ENCODE data around the gene ENKUR. TPM values are rescaled to one million over a fixed set of nuclear protein-coding genes. Genes with fewer than 3 reads are reported as not detected.
"Not testable (repeated sequence)": the region's sequence is repeated elsewhere in the genome, so short reads cannot be mapped to it uniquely, and the experiment has no call there.

The ENKUR gene
- total RNA-seq, 1 experiment from 2014 or later = not detected

DNA sequence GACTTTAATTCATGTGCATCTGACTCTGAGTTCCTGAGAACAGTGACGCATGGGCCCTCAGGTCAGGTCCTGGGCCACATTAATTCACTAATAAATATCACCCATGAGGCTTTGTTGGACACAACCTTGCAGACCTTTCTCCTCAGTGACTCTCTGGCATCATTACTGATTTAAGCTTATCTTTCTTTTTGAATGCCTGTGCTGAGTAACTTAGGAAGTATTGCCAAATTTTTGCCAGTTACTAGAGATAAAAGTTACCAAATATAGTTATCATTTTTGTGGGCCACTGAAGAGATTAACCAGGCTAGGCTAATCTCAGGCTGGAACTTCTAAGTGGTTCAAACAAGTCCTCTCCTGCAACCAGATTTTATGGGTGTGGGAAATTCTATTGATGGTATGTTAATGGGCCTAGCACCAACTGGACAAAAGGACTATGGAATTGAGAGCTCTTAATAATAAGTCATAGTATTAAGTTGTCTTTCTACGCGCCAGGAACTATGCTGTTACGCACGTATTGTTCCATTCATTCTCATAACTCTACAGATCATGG is 34.7 kb downstream of the ENKUR start:
- no peak for DNase-seq (ENCODE audit: low read depth in 1 of 2, low spot score in 2 of 2)

DNA sequence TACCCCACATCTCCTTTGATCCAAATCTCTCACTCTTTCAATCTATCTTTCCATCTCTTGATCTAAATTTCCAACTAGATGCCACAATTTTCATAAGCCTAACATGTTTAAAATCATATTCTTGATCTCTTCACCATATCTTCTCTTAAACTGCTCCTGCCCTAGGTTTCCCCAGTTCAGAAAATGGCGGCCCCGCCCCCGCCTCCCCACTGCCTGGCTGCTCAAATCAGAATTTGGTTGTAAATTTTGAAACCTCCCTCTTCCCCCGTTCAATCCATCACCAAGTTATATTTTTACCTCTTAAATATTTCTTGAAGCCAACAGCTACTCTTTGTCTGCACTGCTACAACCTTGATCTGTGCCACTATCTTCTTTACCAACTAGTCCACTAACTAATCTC is 36.3 kb downstream of the ENKUR start:
- no peaks in the 10 kb centered on the region for H3K9me3 ChIP-seq (replicated peaks)
- H3K27ac ChIP-seq = no peak overlapping the region
- H3K4me3 ChIP-seq = no peak overlapping the region
- no peak for DNase-seq (ENCODE audit: low read depth in 1 of 2, low spot score in 2 of 2)
- H3K36me3 ChIP-seq = no peaks in the 10 kb centered on the region
- H3K27me3 ChIP-seq (replicated peaks) = no peaks in the 10 kb centered on the region
- 0 out of 2 replicates have a peak, but pooled peaks cover 4% of the 10 kb centered on the region for H3K4me1 ChIP-seq (replicated peaks)

More for the DNA sequence above, 34.7 kb downstream of the ENKUR start:
- Histone ChIP-seq H3K4me3 (no peak overlapping the region), H3K36me3 (no peaks in the 10 kb centered on the region), H3K4me1 (replicated peaks) (no peaks in the 10 kb centered on the region), H3K27me3 (replicated peaks) (no peaks in the 10 kb centered on the region), H3K27ac (no peak overlapping the region), H3K9me3 (replicated peaks) (no peaks in the 10 kb centered on the region)

DNA sequence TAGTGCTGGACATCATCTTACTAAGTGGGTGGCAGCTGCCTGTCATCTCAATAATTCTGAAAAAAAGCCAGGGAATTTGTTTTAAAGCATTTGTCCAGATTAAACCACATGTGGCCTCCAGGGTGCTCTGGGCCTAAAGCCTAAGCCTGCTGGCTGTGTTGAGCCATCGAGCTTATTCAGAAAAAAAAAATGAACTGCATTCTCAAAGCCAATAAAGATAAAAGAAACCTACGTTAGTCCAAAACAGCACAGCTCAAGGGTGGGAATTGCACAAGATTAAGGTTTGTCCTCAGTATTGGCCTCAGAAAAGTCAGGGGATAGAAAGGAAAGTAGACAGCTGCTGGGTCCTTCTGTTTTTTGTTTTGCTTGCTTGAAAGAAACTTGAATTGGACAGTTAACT is 41.0 kb downstream of the ENKUR start:
- DNase-seq (ENCODE audit: low read depth in 1 of 2, low spot score in 2 of 2) = peak in 1 of 2 experiments; percentile 12
- Histone ChIP-seq H3K36me3 (no peaks in the 10 kb centered on the region), H3K4me3 (no peak overlapping the region), H3K27ac (no peak overlapping the region), H3K9me3 (replicated peaks) (no peaks in the 10 kb centered on the region), H3K4me1 (replicated peaks) (0 out of 2 replicates have a peak, but pooled peaks cover 4% of the 10 kb centered on the region), H3K27me3 (replicated peaks) (no peaks in the 10 kb centered on the region)

DNA sequence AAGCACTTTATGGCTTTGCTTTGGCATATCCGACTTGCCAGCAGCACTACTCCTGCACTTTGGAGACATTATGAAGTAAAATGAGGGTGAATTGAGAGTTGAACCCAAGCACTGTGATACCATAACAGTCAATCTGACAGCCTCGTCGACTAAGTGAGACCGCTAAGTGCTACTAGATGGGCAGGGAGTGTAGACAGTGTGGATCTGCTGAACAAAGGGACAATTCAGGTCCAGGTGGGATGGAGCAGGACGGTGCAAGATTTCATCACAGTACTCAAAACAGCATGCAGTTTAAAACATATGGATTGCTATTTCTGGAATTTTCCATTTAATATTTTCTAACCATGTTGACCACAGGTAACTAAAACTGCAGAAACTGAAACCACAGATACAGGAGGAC is 42.8 kb downstream of the ENKUR start:
- DNase-seq (ENCODE audit: low read depth in 1 of 2, low spot score in 2 of 2) = no peak
- no peaks in the 10 kb centered on the region for H3K9me3 ChIP-seq (replicated peaks)
- H3K36me3 ChIP-seq = no peaks in the 10 kb centered on the region
- 0 out of 2 replicates have a peak, but pooled peaks cover 4% of the 10 kb centered on the region for H3K4me1 ChIP-seq (replicated peaks)
- no peaks in the 10 kb centered on the region for H3K27me3 ChIP-seq (replicated peaks)
- no peak overlapping the region for H3K27ac ChIP-seq
- H3K4me3 ChIP-seq = no peak overlapping the region

DNA sequence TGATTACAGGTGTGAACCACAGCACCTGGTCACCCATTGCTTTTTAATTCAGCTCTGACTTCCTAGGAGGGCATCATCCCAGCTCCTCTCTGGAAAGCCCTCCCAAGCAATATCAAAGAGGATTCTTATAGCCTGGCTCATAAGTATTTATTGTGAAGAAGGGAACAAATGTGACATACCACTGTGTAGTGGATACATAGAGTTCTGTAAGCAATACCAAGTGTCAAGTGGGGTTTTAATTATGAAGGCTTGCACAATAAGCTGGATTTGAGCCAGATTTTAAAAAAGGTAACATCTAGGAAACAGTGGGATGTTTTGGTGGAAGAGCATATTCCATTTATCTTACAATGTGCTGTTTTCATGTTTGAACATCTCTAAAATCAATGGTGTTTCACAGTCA is 44.6 kb downstream of the ENKUR start:
- H3K9me3 ChIP-seq (replicated peaks) = no peaks in the 10 kb centered on the region
- no peak for DNase-seq (ENCODE audit: low read depth in 1 of 2, low spot score in 2 of 2)
- no peak overlapping the region for H3K4me3 ChIP-seq

DNA sequence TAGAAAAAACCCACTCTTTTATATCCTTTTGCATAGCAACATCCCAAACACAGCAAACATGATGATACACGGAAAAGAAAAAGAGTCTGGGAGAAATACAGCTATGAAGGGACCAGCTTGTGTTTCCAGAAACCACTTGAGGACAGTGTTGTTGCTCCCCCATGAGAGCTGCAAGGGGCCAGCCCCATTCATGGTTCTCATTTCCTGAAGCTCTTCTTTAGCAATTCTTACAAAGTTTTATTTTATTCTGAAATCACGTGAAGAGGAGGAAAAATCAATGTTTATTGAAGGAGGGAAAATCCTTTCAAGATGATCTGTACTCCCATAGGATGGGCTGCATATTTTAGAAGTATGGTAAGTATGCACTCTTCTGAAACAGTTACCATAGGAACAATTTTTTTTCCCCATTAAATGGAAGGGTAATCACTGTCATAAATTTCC is 46.1 kb downstream of the ENKUR start:
- Histone ChIP-seq H3K27me3 (replicated peaks) (no peaks in the 10 kb centered on the region), H3K4me1 (replicated peaks) (no peaks in the 10 kb centered on the region), H3K4me3 (no peak overlapping the region), H3K36me3 (no peaks in the 10 kb centered on the region), H3K27ac (no peak overlapping the region), H3K9me3 (replicated peaks) (no peaks in the 10 kb centered on the region)
- no peak for DNase-seq (ENCODE audit: low read depth in 1 of 2, low spot score in 2 of 2)

More for the DNA sequence above, 44.6 kb downstream of the ENKUR start:
- Histone ChIP-seq H3K4me1 (replicated peaks) (0 out of 2 replicates have a peak, but pooled peaks cover 4% of the 10 kb centered on the region), H3K36me3 (no peaks in the 10 kb centered on the region), H3K27me3 (replicated peaks) (no peaks in the 10 kb centered on the region), H3K27ac (no peak overlapping the region)

DNA sequence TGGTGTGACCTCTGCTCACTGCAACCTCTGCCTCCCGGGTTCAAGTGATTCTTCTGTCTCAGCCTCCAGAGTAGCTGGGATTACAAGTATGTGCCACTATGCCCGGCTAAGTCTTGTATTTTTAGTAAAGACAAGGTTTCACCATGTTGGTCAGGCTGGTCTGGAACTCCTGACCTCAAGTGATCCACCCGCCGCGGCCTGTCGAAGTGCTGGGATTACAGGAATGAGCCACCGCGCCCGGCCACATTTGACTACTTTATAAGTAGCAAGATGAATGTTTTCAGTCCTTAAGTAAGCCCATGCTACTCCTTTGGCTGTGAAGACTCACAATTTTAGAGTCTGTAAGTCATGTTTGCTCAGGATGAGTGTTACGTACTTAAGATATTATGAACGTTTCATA is 47.0 kb downstream of the ENKUR start:
- not testable (repeated sequence) for H3K4me1 ChIP-seq (replicated peaks); H3K9me3 ChIP-seq (replicated peaks); H3K36me3 ChIP-seq; H3K27ac ChIP-seq; H3K27me3 ChIP-seq (replicated peaks); H3K4me3 ChIP-seq; DNase-seq (ENCODE audit: low read depth in 1 of 2, low spot score in 2 of 2)

DNA sequence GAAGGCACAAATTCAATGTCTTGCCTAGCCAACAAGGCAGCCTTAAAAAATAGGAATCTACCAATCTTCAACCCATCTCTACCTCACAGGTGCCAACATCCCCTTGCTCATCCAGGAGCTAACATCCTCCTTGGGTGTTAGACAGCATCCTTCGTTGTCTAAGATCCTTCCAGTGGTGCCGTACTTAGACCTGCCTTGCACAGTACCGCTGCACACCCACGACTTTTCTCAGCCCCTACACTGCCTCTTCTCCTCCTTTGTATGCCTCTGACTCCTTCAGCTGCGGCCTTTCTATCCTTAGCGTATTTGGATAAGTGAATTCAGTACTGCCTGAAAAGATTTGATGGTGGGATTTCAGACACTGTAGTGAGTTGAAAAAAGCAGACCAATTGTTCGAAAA is 47.6 kb downstream of the ENKUR start:
- Histone ChIP-seq H3K27ac (no peak overlapping the region), H3K4me1 (replicated peaks) (no peaks in the 10 kb centered on the region), H3K36me3 (no peaks in the 10 kb centered on the region), H3K9me3 (replicated peaks) (no peaks in the 10 kb centered on the region), H3K4me3 (no peak overlapping the region), H3K27me3 (replicated peaks) (no peaks in the 10 kb centered on the region)
- no peak for DNase-seq (ENCODE audit: low read depth in 1 of 2, low spot score in 2 of 2)

DNA sequence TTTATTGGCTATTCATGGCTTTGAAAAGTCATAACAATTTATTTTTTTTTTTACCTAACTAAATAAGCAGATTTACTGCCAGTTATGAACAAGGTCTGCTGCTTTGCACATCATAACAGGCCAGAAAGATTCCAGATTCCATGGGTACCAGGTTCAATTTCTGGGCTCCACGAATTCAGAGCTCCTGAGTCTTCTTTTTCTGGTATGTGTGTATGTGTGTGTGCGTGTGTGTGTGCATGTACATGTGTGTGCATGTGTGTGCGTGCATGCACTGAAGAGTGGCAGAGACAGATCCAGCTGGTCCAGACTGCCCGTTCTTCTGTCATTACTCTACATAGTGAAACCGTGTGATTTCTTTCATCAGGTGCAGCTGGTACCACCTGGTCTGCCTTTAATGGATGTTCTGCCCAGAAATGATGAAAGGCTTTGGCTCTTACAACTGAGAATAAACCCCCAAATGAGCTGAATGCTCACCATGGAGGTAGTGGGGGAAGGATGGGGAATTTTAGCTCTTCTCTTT is 48.9 kb downstream of the ENKUR start:
- Histone ChIP-seq H3K4me1 (replicated peaks) (no peaks in the 10 kb centered on the region), H3K27ac (no peak overlapping the region), H3K36me3 (no peaks in the 10 kb centered on the region), H3K27me3 (replicated peaks) (no peaks in the 10 kb centered on the region), H3K9me3 (replicated peaks) (no peaks in the 10 kb centered on the region), H3K4me3 (no peak overlapping the region)
- DNase-seq (ENCODE audit: low read depth in 1 of 2, low spot score in 2 of 2) = no peak

DNA sequence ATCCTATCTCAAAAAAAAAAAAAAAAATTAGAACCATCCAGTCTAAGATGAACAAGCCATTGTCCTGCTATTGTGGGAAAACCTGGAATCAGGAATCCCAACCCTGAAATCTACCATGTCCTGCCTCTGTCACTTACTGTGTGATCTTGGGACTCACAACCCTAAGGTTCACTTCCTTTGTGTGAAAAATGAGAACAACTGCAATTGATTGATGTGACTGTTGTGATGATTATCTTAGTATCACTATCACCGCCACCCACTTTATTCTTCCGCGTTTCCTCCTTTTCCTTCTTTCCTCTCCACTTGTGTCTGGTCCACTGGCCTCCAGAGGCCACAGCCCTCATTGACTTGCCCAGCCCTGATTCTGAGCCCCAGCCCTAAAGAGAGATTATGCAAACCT is 50.9 kb downstream of the ENKUR start:
- Histone ChIP-seq H3K27ac (no peak overlapping the region), H3K4me3 (no peak overlapping the region), H3K27me3 (replicated peaks) (no peaks in the 10 kb centered on the region), H3K9me3 (replicated peaks) (no peaks in the 10 kb centered on the region), H3K4me1 (replicated peaks) (peaks cover 13% of the 10 kb centered on the region; the same call in 1 of the 2 replicates), H3K36me3 (no peaks in the 10 kb centered on the region)
- DNase-seq (ENCODE audit: low read depth in 1 of 2, low spot score in 2 of 2) = no peak

DNA sequence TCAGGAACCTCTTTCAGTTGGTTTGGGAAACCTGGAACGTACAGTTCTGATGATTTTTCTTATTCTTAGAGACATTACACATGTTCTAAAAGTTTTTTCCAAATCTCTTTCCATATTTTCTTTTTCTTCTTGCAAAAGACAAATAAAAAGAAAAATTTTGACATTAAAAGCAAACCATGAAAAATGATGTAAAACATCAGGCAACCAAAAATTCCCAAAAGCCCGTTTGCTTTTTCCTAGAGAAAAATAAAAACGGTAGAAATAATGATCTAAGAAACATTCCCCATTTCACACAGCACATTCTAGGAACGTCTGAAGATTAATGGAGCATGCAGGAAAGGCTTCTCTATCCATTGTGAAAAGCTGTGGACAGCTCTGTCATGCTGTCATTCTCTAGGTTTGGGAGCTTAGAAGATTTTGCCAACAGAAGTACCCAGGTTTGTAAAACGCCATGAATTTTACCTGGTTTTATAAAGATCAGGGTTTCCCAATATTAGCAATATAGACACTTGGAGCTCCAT is 52.4 kb downstream of the ENKUR start:
- H3K4me1 ChIP-seq (replicated peaks) = peaks cover 21% of the 10 kb centered on the region
- no peaks in the 10 kb centered on the region for H3K27me3 ChIP-seq (replicated peaks)
- DNase-seq (ENCODE audit: low read depth in 1 of 2, low spot score in 2 of 2) = no peak
- H3K9me3 ChIP-seq (replicated peaks) = no peaks in the 10 kb centered on the region
- H3K36me3 ChIP-seq = no peaks in the 10 kb centered on the region
- no peak overlapping the region for H3K4me3 ChIP-seq
- no peak overlapping the region for H3K27ac ChIP-seq

DNA sequence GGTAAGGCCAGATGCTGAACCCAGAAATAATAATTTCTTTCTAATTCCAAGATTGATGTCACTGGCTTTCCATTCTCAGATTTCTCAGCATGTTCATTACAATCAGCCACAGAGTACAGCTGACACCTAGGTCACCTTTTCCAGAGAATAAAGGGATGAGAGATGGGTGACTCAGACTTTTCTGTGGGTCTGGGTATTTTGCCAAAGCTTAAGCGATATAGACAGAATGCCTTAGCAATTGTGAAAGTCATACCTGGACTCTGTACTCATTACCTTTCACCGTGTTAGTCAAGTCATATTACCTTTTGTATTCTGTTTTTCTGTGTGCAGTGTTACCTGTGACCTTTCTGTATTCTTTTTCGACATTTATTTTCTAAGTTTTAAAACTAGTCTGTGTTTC is 53.0 kb downstream of the ENKUR start:
- Histone ChIP-seq H3K36me3 (no peaks in the 10 kb centered on the region), H3K4me3 (no peak overlapping the region), H3K4me1 (replicated peaks) (peaks cover 26% of the 10 kb centered on the region), H3K27me3 (replicated peaks) (no peaks in the 10 kb centered on the region), H3K27ac (no peak overlapping the region), H3K9me3 (replicated peaks) (no peaks in the 10 kb centered on the region)
- no peak for DNase-seq (ENCODE audit: low read depth in 1 of 2, low spot score in 2 of 2)

DNA sequence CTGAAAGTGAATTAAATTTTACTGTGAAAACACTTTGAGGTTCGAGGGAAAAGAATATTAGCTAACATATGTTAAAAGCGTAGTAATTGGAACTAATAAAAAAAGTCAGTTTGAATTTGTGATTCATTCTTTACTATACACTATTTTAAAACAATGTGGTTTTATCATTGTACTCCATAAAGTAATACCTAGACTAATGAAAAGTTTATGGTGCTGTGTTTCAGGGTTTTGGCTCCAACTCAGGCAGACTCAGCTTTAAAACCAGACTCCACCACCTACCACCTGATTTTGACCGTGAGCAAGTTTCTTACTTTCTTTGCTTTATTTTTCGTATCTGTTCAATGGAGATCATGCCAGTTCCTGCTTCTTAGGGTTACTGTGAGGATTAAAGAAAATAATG is 54.4 kb downstream of the ENKUR start:
- Histone ChIP-seq H3K36me3 (no peaks in the 10 kb centered on the region), H3K27ac (no peak overlapping the region), H3K4me1 (replicated peaks) (peaks cover 38% of the 10 kb centered on the region), H3K9me3 (replicated peaks) (no peaks in the 10 kb centered on the region), H3K27me3 (replicated peaks) (no peaks in the 10 kb centered on the region), H3K4me3 (no peak overlapping the region)
- DNase-seq (ENCODE audit: low read depth in 1 of 2, low spot score in 2 of 2) = no peak

DNA sequence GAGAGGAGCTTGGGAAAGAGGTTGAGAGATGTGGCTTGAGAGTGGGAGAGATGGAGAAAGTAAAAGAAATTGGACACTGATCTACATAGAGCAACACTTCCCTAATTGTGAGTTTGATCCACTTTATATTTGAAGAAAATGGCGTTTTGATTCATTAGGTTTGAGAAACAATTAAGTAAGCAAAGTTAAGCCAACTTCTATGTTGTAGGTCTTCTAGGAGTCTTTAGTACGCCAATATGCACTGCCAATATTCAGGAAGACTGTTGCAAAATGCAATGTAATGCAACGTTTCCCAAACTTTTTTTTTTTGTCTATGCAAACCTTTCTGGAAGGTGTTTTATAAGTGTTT is 56.6 kb downstream of the ENKUR start:
- no peak for DNase-seq (ENCODE audit: low read depth in 1 of 2, low spot score in 2 of 2)
- H3K27me3 ChIP-seq (replicated peaks) = no peaks in the 10 kb centered on the region
- H3K9me3 ChIP-seq (replicated peaks) = no peaks in the 10 kb centered on the region
- no peaks in the 10 kb centered on the region for H3K36me3 ChIP-seq
- peak overlapping the region; percentile 89 for H3K27ac ChIP-seq
- no peak overlapping the region for H3K4me3 ChIP-seq
- peaks cover 38% of the 10 kb centered on the region for H3K4me1 ChIP-seq (replicated peaks)
